Liver (tissue), 9 donors: Measurements from ENCODE around the gene UBTD2. TPM values are rescaled to one million over a fixed set of nuclear protein-coding genes. Genes with fewer than 3 reads are reported as not detected.

Experiments used
- DNase-seq: peaks from one replicate; pipeline ENCODE4 v3.0.0-alpha.2; 2017; ENCODE audit warnings: low spot score
- H3K27ac ChIP-seq, 2 donors: one replicate each; pipeline ENCODE4 v1.7.0; 2013; ENCODE audit warnings: inconsistent platforms in 2 of 2, low read length in 2 of 2, control low read depth in 1 of 2, low read depth in 1 of 2, mild to moderate bottlenecking in 1 of 2
- H3K27me3 ChIP-seq, 4 donors: one replicate each; pipeline versions ENCODE4 v1.6.1 to v1.7.0; 2013; ENCODE audit warnings: low read length in 3 of 4, inconsistent platforms in 1 of 4, mild to moderate bottlenecking in 1 of 4, moderate library complexity in 1 of 4; ENCODE audit not compliant: control insufficient read depth in 4 of 4, insufficient read depth in 4 of 4
- H3K36me3 ChIP-seq, 4 donors: one replicate each; pipeline versions ENCODE4 v1.6.1 to v1.7.0; 2013; ENCODE audit warnings: low read length in 3 of 4, mild to moderate bottlenecking in 3 of 4, low read depth in 1 of 4, moderate library complexity in 1 of 4; ENCODE audit not compliant: control insufficient read depth in 4 of 4, insufficient read depth in 3 of 4
- H3K4me1 ChIP-seq, 4 donors: one replicate each; pipeline versions ENCODE4 v1.6.1 to v1.7.0; 2013; ENCODE audit warnings: low read length in 3 of 4, mild to moderate bottlenecking in 3 of 4, moderate library complexity in 1 of 4; ENCODE audit not compliant: control insufficient read depth in 4 of 4, insufficient read depth in 4 of 4
- H3K4me3 ChIP-seq, 3 donors: one replicate each; pipeline versions ENCODE4 v1.6.1 to v1.7.0; 2013; ENCODE audit warnings: low read length in 3 of 3, control low read depth in 1 of 3, low read depth in 1 of 3, mild to moderate bottlenecking in 1 of 3
- H3K9ac ChIP-seq, 2 donors: one replicate each; pipeline ENCODE4 v1.7.0; 2013; ENCODE audit warnings: low read length in 2 of 2, mild to moderate bottlenecking in 2 of 2, moderate library complexity in 2 of 2, control low read depth in 1 of 2, low read depth in 1 of 2
- H3K9me3 ChIP-seq, 4 donors: one replicate each; pipeline versions ENCODE4 v1.6.1 to v1.7.0; 2013; ENCODE audit warnings: low read length in 3 of 4; ENCODE audit not compliant: control insufficient read depth in 4 of 4
- EGR1 ChIP-seq, 2 donors: IDR thresholded peaks; 2 replicates each; pipeline ENCODE4 v1.6.1; 2016 to 2018; ENCODE audit warnings: antibody characterized with exemption in 2 of 2, low read depth in 2 of 2
- FOXA1 ChIP-seq: IDR thresholded peaks from 2 replicates; pipeline ENCODE4 v1.6.1; 2016; ENCODE audit warnings: antibody characterized with exemption
- FOXA2 ChIP-seq: IDR thresholded peaks from 2 replicates; pipeline ENCODE4 v1.6.1; 2016; ENCODE audit warnings: antibody characterized with exemption
- GABPA ChIP-seq, 2 donors: IDR thresholded peaks in 1 of 2; conservative IDR thresholded peaks in 1 of 2; 2 replicates each; pipeline ENCODE4 v1.6.1; 2016; ENCODE audit warnings: antibody characterized with exemption in 2 of 2, mild to moderate bottlenecking in 1 of 2, moderate library complexity in 1 of 2
- HNF4A ChIP-seq, 2 donors: conservative IDR thresholded peaks; 2 replicates each; pipeline ENCODE4 v1.6.1; 2016; ENCODE audit warnings: antibody characterized with exemption in 2 of 2, mild to moderate bottlenecking in 2 of 2
- HNF4G ChIP-seq: IDR thresholded peaks from 2 replicates; pipeline ENCODE4 v1.6.1; 2016; ENCODE audit warnings: antibody characterized with exemption
- JUND ChIP-seq, 2 donors: IDR thresholded peaks; 2 replicates each; pipeline ENCODE4 v1.6.1; 2016; ENCODE audit warnings: antibody characterized with exemption in 2 of 2
- RAD21 ChIP-seq, 2 donors: IDR thresholded peaks; 2 replicates each; pipeline ENCODE4 v1.6.1; 2016; ENCODE audit warnings: antibody characterized with exemption in 2 of 2, mild to moderate bottlenecking in 2 of 2
- RXRA ChIP-seq, 2 donors: IDR thresholded peaks; 2 replicates each; pipeline ENCODE4 v1.6.1; 2017 to 2018; ENCODE audit warnings: antibody characterized with exemption in 2 of 2, mild to moderate bottlenecking in 1 of 2
- TAF1 ChIP-seq: conservative IDR thresholded peaks from 2 replicates; pipeline ENCODE4 v1.6.1; 2016; ENCODE audit warnings: antibody characterized with exemption, mild to moderate bottlenecking
- YY1 ChIP-seq: IDR thresholded peaks from 2 replicates; pipeline ENCODE4 v1.6.1; 2016; ENCODE audit warnings: antibody characterized with exemption, mild to moderate bottlenecking
- WGBS: extraction: QIAGEN DNeasy Blood & Tissue Kit; methylation state at CpG from one replicate; pipeline ENCODE4 v1.1.7; 2013; 5-methylcytosine and 5-hydroxymethylcytosine counted together
- polyA plus RNA-seq, 2 donors: library from polyadenylated mRNA; stranded (reverse) in 1 of 2; unstranded in 1 of 2; fragments of 200-250 nt in 1 of 2; fragments of >200 nt in 1 of 2; fragmentation: Nextera tagmentation in 1 of 2; extraction: Ambion mirVana in 1 of 2; gene quantifications; one replicate each; pipeline versions ENCODE4 v1.2.1 to v1.2.3, GENCODE V29; 2013 to 2015
- total RNA-seq, 2 donors: library from RNA; depleted of rRNA; stranded (reverse); fragments of >200 nt; gene quantifications; one replicate each; pipeline ENCODE4 v1.2.3, GENCODE V29; 2014
- TF ChIP-seq, protein P1 (sequence below): fragments of 150-350 bp; IDR thresholded peaks from 2 replicates; pipeline ENCODE4 v1.5.1; 2017; ENCODE audit warnings: improper control_type of control experiment, low read depth, low read length; ENCODE audit not compliant: missing input control
- TF ChIP-seq, protein P2 (sequence below): IDR thresholded peaks from 2 replicates; pipeline ENCODE4 v1.6.1; 2016; ENCODE audit warnings: antibody characterized with exemption
- TF ChIP-seq, protein P3 (sequence below): IDR thresholded peaks from 2 replicates; pipeline ENCODE4 v1.6.1; 2016; ENCODE audit warnings: antibody characterized with exemption, mild to moderate bottlenecking
- TF ChIP-seq, protein P4 (sequence below): IDR thresholded peaks from 2 replicates; pipeline ENCODE4 v1.6.1; 2016; ENCODE audit warnings: antibody characterized with exemption
- TF ChIP-seq, protein P5 (sequence below): IDR thresholded peaks from 2 replicates; pipeline ENCODE4 v1.6.1; 2016; ENCODE audit warnings: antibody characterized with exemption
- donor health status: healthy.
- donor health status: healthy.
- donor health status: healthy.
- donor health status: healthy.
- donor health status: healthy.

UBTD2 gene
- total and polyA plus RNA-seq, 4 donors, result 4.4 to 8.3 (median 6.6) TPM

DNA sequence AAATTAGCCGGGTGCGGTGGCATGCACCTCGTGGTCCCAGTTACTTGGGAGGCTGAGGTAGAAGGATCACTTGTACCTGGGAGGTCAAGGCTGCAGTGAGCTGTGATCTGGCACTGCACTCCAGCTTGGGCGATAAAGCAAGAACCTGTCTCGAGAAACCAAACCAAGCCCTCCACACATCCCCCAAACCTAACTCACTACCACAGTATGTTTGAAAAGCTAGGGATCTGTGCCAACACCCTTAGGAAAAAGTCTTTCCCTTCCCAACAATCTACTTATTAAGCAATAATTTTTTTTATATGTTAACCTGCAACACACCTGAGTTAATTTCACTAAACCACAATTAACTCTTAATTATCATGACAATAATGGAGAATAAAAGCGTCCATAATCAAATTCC is 2.2 kb downstream of the UBTD2 start (continued):
- no peak for TF ChIP-seq HNF4G
- no peak for TF ChIP-seq YY1

DNA sequence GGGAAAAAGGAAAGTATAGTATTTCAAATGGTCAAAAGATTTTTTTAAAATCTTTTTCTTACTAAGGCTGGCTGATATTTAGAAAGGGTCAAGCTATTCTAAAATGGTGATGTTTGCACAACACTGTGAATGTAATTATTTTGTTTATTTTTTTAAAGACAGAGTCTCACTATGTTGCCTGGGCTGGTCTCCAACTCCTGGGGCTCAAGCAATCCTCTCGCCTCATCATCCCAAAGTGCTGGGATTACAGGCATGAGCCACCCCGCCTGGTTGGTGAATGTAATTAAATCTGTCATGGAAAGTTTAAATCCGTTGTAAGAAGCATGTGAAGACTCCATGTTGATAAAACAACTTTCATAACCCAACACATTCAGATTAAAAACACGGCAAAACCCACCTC is 2.6 kb downstream of the UBTD2 start:
- no peak overlapping the region for H3K27ac ChIP-seq
- H3K9me3 ChIP-seq, result no peaks in the 10 kb centered on the region
- peaks cover 1 to 20% (median 14%) of the 10 kb centered on the region in 4 donors for H3K4me1 ChIP-seq
- DNase-seq, result no peak
- H3K4me3 ChIP-seq, result no peak overlapping the region
- H3K9ac ChIP-seq, result no peak overlapping the region
- no peaks in the 10 kb centered on the region for H3K27me3 ChIP-seq
- H3K36me3 ChIP-seq, result no peaks in the 10 kb centered on the region
- 81% methylated on average over 4 of the region's 4 CpGs for whole genome bisulfite sequencing
- TF ChIP-seq, protein P1, sequence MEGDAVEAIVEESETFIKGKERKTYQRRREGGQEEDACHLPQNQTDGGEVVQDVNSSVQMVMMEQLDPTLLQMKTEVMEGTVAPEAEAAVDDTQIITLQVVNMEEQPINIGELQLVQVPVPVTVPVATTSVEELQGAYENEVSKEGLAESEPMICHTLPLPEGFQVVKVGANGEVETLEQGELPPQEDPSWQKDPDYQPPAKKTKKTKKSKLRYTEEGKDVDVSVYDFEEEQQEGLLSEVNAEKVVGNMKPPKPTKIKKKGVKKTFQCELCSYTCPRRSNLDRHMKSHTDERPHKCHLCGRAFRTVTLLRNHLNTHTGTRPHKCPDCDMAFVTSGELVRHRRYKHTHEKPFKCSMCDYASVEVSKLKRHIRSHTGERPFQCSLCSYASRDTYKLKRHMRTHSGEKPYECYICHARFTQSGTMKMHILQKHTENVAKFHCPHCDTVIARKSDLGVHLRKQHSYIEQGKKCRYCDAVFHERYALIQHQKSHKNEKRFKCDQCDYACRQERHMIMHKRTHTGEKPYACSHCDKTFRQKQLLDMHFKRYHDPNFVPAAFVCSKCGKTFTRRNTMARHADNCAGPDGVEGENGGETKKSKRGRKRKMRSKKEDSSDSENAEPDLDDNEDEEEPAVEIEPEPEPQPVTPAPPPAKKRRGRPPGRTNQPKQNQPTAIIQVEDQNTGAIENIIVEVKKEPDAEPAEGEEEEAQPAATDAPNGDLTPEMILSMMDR, result no peak
- TF ChIP-seq HNF4G, result no peak
- TF ChIP-seq, protein P2, sequence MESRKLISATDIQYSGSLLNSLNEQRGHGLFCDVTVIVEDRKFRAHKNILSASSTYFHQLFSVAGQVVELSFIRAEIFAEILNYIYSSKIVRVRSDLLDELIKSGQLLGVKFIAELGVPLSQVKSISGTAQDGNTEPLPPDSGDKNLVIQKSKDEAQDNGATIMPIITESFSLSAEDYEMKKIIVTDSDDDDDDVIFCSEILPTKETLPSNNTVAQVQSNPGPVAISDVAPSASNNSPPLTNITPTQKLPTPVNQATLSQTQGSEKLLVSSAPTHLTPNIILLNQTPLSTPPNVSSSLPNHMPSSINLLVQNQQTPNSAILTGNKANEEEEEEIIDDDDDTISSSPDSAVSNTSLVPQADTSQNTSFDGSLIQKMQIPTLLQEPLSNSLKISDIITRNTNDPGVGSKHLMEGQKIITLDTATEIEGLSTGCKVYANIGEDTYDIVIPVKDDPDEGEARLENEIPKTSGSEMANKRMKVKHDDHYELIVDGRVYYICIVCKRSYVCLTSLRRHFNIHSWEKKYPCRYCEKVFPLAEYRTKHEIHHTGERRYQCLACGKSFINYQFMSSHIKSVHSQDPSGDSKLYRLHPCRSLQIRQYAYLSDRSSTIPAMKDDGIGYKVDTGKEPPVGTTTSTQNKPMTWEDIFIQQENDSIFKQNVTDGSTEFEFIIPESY, result no peak
- no peak for TF ChIP-seq RAD21 (IDR thresholded peaks at IDR 0.05)
- no peak for TF ChIP-seq FOXA2
- TF ChIP-seq TAF1, result no peak
- no peak for TF ChIP-seq YY1
- no peak for TF ChIP-seq RXRA (IDR thresholded peaks at IDR 0.05)
- TF ChIP-seq, protein P3, sequence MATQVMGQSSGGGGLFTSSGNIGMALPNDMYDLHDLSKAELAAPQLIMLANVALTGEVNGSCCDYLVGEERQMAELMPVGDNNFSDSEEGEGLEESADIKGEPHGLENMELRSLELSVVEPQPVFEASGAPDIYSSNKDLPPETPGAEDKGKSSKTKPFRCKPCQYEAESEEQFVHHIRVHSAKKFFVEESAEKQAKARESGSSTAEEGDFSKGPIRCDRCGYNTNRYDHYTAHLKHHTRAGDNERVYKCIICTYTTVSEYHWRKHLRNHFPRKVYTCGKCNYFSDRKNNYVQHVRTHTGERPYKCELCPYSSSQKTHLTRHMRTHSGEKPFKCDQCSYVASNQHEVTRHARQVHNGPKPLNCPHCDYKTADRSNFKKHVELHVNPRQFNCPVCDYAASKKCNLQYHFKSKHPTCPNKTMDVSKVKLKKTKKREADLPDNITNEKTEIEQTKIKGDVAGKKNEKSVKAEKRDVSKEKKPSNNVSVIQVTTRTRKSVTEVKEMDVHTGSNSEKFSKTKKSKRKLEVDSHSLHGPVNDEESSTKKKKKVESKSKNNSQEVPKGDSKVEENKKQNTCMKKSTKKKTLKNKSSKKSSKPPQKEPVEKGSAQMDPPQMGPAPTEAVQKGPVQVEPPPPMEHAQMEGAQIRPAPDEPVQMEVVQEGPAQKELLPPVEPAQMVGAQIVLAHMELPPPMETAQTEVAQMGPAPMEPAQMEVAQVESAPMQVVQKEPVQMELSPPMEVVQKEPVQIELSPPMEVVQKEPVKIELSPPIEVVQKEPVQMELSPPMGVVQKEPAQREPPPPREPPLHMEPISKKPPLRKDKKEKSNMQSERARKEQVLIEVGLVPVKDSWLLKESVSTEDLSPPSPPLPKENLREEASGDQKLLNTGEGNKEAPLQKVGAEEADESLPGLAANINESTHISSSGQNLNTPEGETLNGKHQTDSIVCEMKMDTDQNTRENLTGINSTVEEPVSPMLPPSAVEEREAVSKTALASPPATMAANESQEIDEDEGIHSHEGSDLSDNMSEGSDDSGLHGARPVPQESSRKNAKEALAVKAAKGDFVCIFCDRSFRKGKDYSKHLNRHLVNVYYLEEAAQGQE, result no peak
- no peak for TF ChIP-seq FOXA1

DNA sequence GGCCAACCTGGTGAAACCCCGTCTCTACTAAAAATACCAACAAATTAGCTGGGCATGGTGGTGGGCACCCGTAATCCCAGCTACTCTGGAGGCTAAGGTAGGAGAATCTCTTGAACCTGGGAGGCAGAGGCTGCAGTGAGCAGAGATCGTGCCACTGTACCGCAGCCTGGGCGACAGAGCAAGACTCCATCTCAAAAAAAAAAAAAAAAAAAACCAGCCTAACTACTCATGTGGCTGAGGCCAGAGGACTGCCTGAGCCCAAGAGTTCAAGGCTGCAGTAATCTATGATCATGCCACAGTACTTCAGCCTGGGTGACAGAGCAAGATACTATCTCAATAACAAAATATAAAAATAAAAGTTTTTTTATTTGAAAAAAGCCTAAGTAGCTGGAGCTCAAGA is 3.2 kb downstream of the UBTD2 start:
- Histone ChIP-seq H3K4me3 (no peak overlapping the region), H3K27ac (no peak overlapping the region), H3K4me1 (peaks cover 1 to 20% (median 14%) of the 10 kb centered on the region in 4 donors), H3K27me3 (no peaks in the 10 kb centered on the region), H3K9me3 (no peaks in the 10 kb centered on the region), H3K36me3 (no peaks in the 10 kb centered on the region), H3K9ac (no peak overlapping the region)
- 98% methylated on average over 5 of the region's 5 CpGs for WGBS
- DNase-seq, result no peak
- TF ChIP-seq, protein P2, result no peak
- TF ChIP-seq, protein P4, sequence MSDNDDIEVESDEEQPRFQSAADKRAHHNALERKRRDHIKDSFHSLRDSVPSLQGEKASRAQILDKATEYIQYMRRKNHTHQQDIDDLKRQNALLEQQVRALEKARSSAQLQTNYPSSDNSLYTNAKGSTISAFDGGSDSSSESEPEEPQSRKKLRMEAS, result no peak
- no peak for TF ChIP-seq HNF4A (conservative IDR thresholded peaks at IDR 0.05)
- TF ChIP-seq TAF1, result no peak
- TF ChIP-seq RAD21 (IDR thresholded peaks at IDR 0.05), result no peak
- TF ChIP-seq, protein P5, sequence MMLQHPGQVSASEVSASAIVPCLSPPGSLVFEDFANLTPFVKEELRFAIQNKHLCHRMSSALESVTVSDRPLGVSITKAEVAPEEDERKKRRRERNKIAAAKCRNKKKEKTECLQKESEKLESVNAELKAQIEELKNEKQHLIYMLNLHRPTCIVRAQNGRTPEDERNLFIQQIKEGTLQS, result no peak
- no peak for TF ChIP-seq EGR1 (IDR thresholded peaks at IDR 0.05; ENCODE audit: low read depth in 2 of 2)
- no peak for TF ChIP-seq FOXA2
- no peak for TF ChIP-seq GABPA (IDR thresholded peaks at IDR 0.05 in 1 of 2, conservative IDR thresholded peaks at IDR 0.05 in 1 of 2)
- no peak for TF ChIP-seq JUND (IDR thresholded peaks at IDR 0.05)
- TF ChIP-seq, protein P1, result no peak
